K562 (cell line): ENCODE measurements around the gene ZNF319. TPM values are rescaled to one million over a fixed set of nuclear protein-coding genes. Genes with fewer than 3 reads are reported as not detected.

Experiments used
- ASH1L ChIP-seq: fragments of 450-650 bp; IDR thresholded peaks from 2 replicates; pipeline ENCODE4 v1.6.1; 2018; ENCODE audit warnings: borderline replicate concordance, mild to moderate bottlenecking, low read depth; ENCODE audit not compliant: partially characterized antibody
- CXXC5 ChIP-seq: fragments of 250-450 bp; sonication (Bioruptor Pico); IDR thresholded peaks from 2 replicates; pipeline ENCODE4 v1.8.0; 2022; ENCODE audit warnings: inconsistent platforms, mild to moderate bottlenecking, moderate library complexity
- JUND ChIP-seq, 2 experiments: IDR thresholded peaks; 2 replicates in 1 of 2; 3 replicates in 1 of 2; pipeline ENCODE4 v1.6.1; 2011; ENCODE audit warnings: borderline replicate concordance in 2 of 2, low read depth in 2 of 2, low read length in 2 of 2, improper control_type of control experiment in 1 of 2, missing biosample characterization in 1 of 2, missing genetic modification characterization in 1 of 2, missing genetic modification reagents in 1 of 2
- PHTF2 ChIP-seq: fragments of 250-450 bp; sonication (Bioruptor Pico); IDR thresholded peaks from 2 replicates; pipeline ENCODE4 v1.5.0; 2021; ENCODE audit warnings: mild to moderate bottlenecking
- SIN3A ChIP-seq, 2 experiments: fragments of 150-350 bp in 1 of 2; IDR thresholded peaks; 2 replicates each; pipeline ENCODE4 v1.6.1; 2011 to 2016; ENCODE audit warnings: borderline replicate concordance in 2 of 2, low read depth in 2 of 2, low read length in 2 of 2, mild to moderate bottlenecking in 2 of 2, moderate library complexity in 2 of 2; ENCODE audit not compliant: control insufficient read depth in 1 of 2
- ZC3H8 ChIP-seq: fragments of 450-650 bp; IDR thresholded peaks from 2 replicates; pipeline ENCODE4 v1.6.1; 2017
- ZFP30 ChIP-seq: fragments of 250-450 bp; sonication (Bioruptor Pico); IDR thresholded peaks from 2 replicates; pipeline ENCODE4 v1.8.0; 2022; ENCODE audit warnings: moderate library complexity, mild to moderate bottlenecking, inconsistent platforms, borderline replicate concordance
- polyA plus RNA-seq, 8 experiments: library from polyadenylated mRNA; depleted of rRNA in 4 of 8; stranded (reverse) in 5 of 8; unstranded in 3 of 8; fragments of >200 nt; fragmentation: Nextera tagmentation in 2 of 8; fragmentation: Illumina TruSeq in 1 of 8; extraction: Ambion mirVana in 2 of 8; extraction: Trizol in 1 of 8; gene quantifications; 2 replicates each; pipeline versions ENCODE4 v1.2.1 to v1.2.3, GENCODE V29; 2011 to 2014; ENCODE audit warnings: inconsistent platforms in 1 of 8, missing spikeins in 1 of 8
- total RNA-seq, 7 experiments: library from RNA; depleted of rRNA in 6 of 7; stranded (reverse); fragments of >200 nt in 6 of 7; fragmentation: Illumina TruSeq in 2 of 7; extraction: Trizol in 2 of 7; gene quantifications; 2 replicates each; pipeline versions ENCODE4 v1.2.1 to v1.2.3, GENCODE V29; 2011 to 2021; ENCODE audit warnings: low replicate concordance in 1 of 7
- TF ChIP-seq, protein P1 (sequence below): fragments of 450-650 bp; IDR thresholded peaks from 2 replicates; pipeline ENCODE4 v1.6.1; 2016; ENCODE audit warnings: mild to moderate bottlenecking, moderate library complexity
- TF ChIP-seq, protein P2 (sequence below): fragments of 200-800 bp; sonication (Bioruptor generic); IDR thresholded peaks from 2 replicates; pipeline ENCODE4 v1.6.1; 2017; ENCODE audit warnings: missing genetic modification characterization, missing compliant biosample characterization
- TF ChIP-seq, protein P3 (sequence below): fragments of 250-450 bp; sonication (Bioruptor Pico); IDR thresholded peaks from 2 replicates; pipeline ENCODE4 v1.8.0; 2022; ENCODE audit warnings: moderate library complexity, mild to moderate bottlenecking, inconsistent platforms
- TF ChIP-seq, protein P4 (sequence below): sonication (generic); formaldehyde crosslinking; IDR thresholded peaks from 2 replicates; pipeline ENCODE4 v1.8.1; 2023; ENCODE audit warnings: mild to moderate bottlenecking, missing genetic modification reagents, moderate library complexity

The ZNF319 gene
- total and polyA plus RNA-seq, 9 of the 15 experiments (the other 6 are each of a cell fraction or from before 2014, with no cell fraction given), result 0.20 to 5.7 (median 1.4) TPM

DNA sequence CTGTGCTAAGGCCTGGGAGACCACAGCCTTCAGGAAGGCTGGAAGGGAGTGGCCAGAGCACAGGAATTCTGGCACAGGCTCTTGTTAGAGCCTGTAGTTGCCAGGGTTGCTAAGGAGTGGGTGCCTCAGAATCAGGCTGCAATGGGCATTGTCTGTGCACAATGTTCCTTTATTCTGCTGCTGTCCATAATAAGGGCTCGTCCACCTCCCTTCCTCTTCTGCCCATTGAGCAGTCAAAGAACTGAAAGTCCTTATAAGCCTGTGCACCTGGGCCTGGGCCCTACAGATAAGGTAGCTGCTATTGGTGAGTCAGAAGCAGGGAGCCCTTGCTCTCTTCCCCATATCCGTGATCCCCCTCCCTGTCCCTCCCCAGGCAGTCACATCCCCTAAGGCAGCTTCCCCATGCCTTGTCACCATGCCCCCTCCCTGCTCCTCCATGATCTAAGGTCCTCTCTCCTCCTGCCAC lies 24.1 kb downstream of the ZNF319 start (continued):
- TF ChIP-seq, protein P1, sequence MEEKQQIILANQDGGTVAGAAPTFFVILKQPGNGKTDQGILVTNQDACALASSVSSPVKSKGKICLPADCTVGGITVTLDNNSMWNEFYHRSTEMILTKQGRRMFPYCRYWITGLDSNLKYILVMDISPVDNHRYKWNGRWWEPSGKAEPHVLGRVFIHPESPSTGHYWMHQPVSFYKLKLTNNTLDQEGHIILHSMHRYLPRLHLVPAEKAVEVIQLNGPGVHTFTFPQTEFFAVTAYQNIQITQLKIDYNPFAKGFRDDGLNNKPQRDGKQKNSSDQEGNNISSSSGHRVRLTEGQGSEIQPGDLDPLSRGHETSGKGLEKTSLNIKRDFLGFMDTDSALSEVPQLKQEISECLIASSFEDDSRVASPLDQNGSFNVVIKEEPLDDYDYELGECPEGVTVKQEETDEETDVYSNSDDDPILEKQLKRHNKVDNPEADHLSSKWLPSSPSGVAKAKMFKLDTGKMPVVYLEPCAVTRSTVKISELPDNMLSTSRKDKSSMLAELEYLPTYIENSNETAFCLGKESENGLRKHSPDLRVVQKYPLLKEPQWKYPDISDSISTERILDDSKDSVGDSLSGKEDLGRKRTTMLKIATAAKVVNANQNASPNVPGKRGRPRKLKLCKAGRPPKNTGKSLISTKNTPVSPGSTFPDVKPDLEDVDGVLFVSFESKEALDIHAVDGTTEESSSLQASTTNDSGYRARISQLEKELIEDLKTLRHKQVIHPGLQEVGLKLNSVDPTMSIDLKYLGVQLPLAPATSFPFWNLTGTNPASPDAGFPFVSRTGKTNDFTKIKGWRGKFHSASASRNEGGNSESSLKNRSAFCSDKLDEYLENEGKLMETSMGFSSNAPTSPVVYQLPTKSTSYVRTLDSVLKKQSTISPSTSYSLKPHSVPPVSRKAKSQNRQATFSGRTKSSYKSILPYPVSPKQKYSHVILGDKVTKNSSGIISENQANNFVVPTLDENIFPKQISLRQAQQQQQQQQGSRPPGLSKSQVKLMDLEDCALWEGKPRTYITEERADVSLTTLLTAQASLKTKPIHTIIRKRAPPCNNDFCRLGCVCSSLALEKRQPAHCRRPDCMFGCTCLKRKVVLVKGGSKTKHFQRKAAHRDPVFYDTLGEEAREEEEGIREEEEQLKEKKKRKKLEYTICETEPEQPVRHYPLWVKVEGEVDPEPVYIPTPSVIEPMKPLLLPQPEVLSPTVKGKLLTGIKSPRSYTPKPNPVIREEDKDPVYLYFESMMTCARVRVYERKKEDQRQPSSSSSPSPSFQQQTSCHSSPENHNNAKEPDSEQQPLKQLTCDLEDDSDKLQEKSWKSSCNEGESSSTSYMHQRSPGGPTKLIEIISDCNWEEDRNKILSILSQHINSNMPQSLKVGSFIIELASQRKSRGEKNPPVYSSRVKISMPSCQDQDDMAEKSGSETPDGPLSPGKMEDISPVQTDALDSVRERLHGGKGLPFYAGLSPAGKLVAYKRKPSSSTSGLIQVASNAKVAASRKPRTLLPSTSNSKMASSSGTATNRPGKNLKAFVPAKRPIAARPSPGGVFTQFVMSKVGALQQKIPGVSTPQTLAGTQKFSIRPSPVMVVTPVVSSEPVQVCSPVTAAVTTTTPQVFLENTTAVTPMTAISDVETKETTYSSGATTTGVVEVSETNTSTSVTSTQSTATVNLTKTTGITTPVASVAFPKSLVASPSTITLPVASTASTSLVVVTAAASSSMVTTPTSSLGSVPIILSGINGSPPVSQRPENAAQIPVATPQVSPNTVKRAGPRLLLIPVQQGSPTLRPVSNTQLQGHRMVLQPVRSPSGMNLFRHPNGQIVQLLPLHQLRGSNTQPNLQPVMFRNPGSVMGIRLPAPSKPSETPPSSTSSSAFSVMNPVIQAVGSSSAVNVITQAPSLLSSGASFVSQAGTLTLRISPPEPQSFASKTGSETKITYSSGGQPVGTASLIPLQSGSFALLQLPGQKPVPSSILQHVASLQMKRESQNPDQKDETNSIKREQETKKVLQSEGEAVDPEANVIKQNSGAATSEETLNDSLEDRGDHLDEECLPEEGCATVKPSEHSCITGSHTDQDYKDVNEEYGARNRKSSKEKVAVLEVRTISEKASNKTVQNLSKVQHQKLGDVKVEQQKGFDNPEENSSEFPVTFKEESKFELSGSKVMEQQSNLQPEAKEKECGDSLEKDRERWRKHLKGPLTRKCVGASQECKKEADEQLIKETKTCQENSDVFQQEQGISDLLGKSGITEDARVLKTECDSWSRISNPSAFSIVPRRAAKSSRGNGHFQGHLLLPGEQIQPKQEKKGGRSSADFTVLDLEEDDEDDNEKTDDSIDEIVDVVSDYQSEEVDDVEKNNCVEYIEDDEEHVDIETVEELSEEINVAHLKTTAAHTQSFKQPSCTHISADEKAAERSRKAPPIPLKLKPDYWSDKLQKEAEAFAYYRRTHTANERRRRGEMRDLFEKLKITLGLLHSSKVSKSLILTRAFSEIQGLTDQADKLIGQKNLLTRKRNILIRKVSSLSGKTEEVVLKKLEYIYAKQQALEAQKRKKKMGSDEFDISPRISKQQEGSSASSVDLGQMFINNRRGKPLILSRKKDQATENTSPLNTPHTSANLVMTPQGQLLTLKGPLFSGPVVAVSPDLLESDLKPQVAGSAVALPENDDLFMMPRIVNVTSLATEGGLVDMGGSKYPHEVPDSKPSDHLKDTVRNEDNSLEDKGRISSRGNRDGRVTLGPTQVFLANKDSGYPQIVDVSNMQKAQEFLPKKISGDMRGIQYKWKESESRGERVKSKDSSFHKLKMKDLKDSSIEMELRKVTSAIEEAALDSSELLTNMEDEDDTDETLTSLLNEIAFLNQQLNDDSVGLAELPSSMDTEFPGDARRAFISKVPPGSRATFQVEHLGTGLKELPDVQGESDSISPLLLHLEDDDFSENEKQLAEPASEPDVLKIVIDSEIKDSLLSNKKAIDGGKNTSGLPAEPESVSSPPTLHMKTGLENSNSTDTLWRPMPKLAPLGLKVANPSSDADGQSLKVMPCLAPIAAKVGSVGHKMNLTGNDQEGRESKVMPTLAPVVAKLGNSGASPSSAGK, result no peak
- TF ChIP-seq PHTF2 (CRISPR knock-in tag) (no peak), SIN3A (IDR thresholded peaks at IDR 0.05; ENCODE audit: borderline replicate concordance in 2 of 2, control insufficient read depth in 1 of 2, low read depth in 2 of 2, low read length in 2 of 2) (no peak), ZC3H8 (no peak), ZFP30 (CRISPR knock-in tag) (no peak), CXXC5 (CRISPR knock-in tag) (no peak), JUND (IDR thresholded peaks at IDR 0.05; ENCODE audit: borderline replicate concordance, low read depth, low read length) (peak; percentile 97), JUND (tag; IDR thresholded peaks at IDR 0.05; ENCODE audit: borderline replicate concordance, low read depth, low read length) (peak; percentile 91; the same call in 2 of the 3 replicates), ASH1L (no peak)
- TF ChIP-seq, protein P2, sequence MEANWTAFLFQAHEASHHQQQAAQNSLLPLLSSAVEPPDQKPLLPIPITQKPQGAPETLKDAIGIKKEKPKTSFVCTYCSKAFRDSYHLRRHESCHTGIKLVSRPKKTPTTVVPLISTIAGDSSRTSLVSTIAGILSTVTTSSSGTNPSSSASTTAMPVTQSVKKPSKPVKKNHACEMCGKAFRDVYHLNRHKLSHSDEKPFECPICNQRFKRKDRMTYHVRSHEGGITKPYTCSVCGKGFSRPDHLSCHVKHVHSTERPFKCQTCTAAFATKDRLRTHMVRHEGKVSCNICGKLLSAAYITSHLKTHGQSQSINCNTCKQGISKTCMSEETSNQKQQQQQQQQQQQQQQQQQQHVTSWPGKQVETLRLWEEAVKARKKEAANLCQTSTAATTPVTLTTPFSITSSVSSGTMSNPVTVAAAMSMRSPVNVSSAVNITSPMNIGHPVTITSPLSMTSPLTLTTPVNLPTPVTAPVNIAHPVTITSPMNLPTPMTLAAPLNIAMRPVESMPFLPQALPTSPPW (CRISPR knock-in tag), result peak; percentile 83
- TF ChIP-seq, protein P3, sequence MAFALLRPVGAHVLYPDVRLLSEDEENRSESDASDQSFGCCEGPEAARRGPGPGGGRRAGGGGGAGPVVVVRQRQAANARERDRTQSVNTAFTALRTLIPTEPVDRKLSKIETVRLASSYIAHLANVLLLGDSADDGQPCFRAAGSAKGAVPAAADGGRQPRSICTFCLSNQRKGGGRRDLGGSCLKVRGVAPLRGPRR (CRISPR knock-in tag), result no peak
- TF ChIP-seq, protein P4, sequence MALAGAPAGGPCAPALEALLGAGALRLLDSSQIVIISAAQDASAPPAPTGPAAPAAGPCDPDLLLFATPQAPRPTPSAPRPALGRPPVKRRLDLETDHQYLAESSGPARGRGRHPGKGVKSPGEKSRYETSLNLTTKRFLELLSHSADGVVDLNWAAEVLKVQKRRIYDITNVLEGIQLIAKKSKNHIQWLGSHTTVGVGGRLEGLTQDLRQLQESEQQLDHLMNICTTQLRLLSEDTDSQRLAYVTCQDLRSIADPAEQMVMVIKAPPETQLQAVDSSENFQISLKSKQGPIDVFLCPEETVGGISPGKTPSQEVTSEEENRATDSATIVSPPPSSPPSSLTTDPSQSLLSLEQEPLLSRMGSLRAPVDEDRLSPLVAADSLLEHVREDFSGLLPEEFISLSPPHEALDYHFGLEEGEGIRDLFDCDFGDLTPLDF (CRISPR knock-in tag), result no peak
